Measurements from ENCODE around the gene RAB14. TPM values are rescaled to one million over a fixed set of nuclear protein-coding genes. Genes with fewer than 3 reads are reported as not detected.

Gene RAB14
- polyA plus RNA-seq, 1 donor from 2014 or later: 94.5 TPM

GRCh38 chr9:121234832-121235161 is 33.1 kb upstream of the RAB14 start:
- Histone ChIP-seq H3K4me3 (ENCODE audit: low read length) (no peak overlapping the region), H3K27me3 (ENCODE audit: insufficient read depth, low read depth, low read length) (no peaks in the 10 kb centered on the region), H3K36me3 (ENCODE audit: insufficient read depth, low read length) (no peaks in the 10 kb centered on the region), H3K9me2 (ENCODE audit: insufficient read depth, low read length) (no peaks in the 10 kb centered on the region), H2AFZ (ENCODE audit: low read depth, low read length) (no peak overlapping the region), H3F3A (ENCODE audit: insufficient read depth, low read length, poor library complexity, severe bottlenecking) (no peaks in the 10 kb centered on the region), H3K9me3 (ENCODE audit: low read length) (no peaks in the 10 kb centered on the region), H3K9ac (ENCODE audit: low read length) (no peak overlapping the region), H4K20me1 (ENCODE audit: insufficient read depth) (no peaks in the 10 kb centered on the region), H3K27ac (ENCODE audit: low read length) (no peak overlapping the region), H3K79me2 (replicated peaks; ENCODE audit: insufficient read depth, low read length) (no peaks in the 10 kb centered on the region), H3K4me2 (ENCODE audit: low read length) (no peak overlapping the region)
- TF ChIP-seq RAD21 (conservative IDR thresholded peaks at IDR 0.05) (no peak), EZH2 (IDR thresholded peaks at IDR 0.05; ENCODE audit: borderline replicate concordance, insufficient read depth, low read length, poor library complexity, severe bottlenecking) (no peak), POLR2AphosphoS5 (IDR thresholded peaks at IDR 0.05) (no peak), SMC3 (conservative IDR thresholded peaks at IDR 0.05; ENCODE audit: poor library complexity) (no peak)
- TF ChIP-seq, protein P1, sequence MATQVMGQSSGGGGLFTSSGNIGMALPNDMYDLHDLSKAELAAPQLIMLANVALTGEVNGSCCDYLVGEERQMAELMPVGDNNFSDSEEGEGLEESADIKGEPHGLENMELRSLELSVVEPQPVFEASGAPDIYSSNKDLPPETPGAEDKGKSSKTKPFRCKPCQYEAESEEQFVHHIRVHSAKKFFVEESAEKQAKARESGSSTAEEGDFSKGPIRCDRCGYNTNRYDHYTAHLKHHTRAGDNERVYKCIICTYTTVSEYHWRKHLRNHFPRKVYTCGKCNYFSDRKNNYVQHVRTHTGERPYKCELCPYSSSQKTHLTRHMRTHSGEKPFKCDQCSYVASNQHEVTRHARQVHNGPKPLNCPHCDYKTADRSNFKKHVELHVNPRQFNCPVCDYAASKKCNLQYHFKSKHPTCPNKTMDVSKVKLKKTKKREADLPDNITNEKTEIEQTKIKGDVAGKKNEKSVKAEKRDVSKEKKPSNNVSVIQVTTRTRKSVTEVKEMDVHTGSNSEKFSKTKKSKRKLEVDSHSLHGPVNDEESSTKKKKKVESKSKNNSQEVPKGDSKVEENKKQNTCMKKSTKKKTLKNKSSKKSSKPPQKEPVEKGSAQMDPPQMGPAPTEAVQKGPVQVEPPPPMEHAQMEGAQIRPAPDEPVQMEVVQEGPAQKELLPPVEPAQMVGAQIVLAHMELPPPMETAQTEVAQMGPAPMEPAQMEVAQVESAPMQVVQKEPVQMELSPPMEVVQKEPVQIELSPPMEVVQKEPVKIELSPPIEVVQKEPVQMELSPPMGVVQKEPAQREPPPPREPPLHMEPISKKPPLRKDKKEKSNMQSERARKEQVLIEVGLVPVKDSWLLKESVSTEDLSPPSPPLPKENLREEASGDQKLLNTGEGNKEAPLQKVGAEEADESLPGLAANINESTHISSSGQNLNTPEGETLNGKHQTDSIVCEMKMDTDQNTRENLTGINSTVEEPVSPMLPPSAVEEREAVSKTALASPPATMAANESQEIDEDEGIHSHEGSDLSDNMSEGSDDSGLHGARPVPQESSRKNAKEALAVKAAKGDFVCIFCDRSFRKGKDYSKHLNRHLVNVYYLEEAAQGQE (IDR thresholded peaks at IDR 0.05; ENCODE audit: borderline replicate concordance): no peak

GRCh38 chr9:121233906-121234831 is 32.5 kb upstream of the RAB14 start:
- no peak overlapping the region for H3K4me3 ChIP-seq (ENCODE audit: low read length)
- no peaks in the 10 kb centered on the region for H3K36me3 ChIP-seq (ENCODE audit: insufficient read depth, low read length)
- TF ChIP-seq MXI1 (conservative IDR thresholded peaks at IDR 0.05; ENCODE audit: poor library complexity, severe bottlenecking) (no peak), EZH2 (IDR thresholded peaks at IDR 0.05; ENCODE audit: borderline replicate concordance, insufficient read depth, low read length, poor library complexity, severe bottlenecking) (no peak), RAD21 (conservative IDR thresholded peaks at IDR 0.05) (no peak), TAF1 (IDR thresholded peaks at IDR 0.05; ENCODE audit: low read depth) (no peak), POLR2AphosphoS5 (IDR thresholded peaks at IDR 0.05) (no peak), SMC3 (conservative IDR thresholded peaks at IDR 0.05; ENCODE audit: poor library complexity) (no peak), CTCF (IDR thresholded peaks at IDR 0.05; ENCODE audit: poor library complexity, severe bottlenecking) (no peak), EP300 (conservative IDR thresholded peaks at IDR 0.05; ENCODE audit: poor library complexity, severe bottlenecking) (no peak)
- TF ChIP-seq, protein P1 (IDR thresholded peaks at IDR 0.05; ENCODE audit: borderline replicate concordance): no peak
- no peak overlapping the region for H3K27ac ChIP-seq (ENCODE audit: low read length)
- no peaks in the 10 kb centered on the region for H3K9me3 ChIP-seq (ENCODE audit: low read length)
- H3K79me2 ChIP-seq (replicated peaks; ENCODE audit: insufficient read depth, low read length): no peaks in the 10 kb centered on the region
- no peaks in the 10 kb centered on the region for H3K27me3 ChIP-seq (ENCODE audit: insufficient read depth, low read depth, low read length)
- H3K9me2 ChIP-seq (ENCODE audit: insufficient read depth, low read length): no peaks in the 10 kb centered on the region
- H3K9ac ChIP-seq (ENCODE audit: low read length): no peak overlapping the region
- no peak overlapping the region for H3K4me2 ChIP-seq (ENCODE audit: low read length)
- no peaks in the 10 kb centered on the region for H4K20me1 ChIP-seq (ENCODE audit: insufficient read depth)
- no peaks in the 10 kb centered on the region for H3F3A ChIP-seq (ENCODE audit: insufficient read depth, low read length, poor library complexity, severe bottlenecking)
- H2AFZ ChIP-seq (ENCODE audit: low read depth, low read length): no peak overlapping the region
